Measurements from ENCODE around the gene PSMD2.

PSMD2 gene

DNA sequence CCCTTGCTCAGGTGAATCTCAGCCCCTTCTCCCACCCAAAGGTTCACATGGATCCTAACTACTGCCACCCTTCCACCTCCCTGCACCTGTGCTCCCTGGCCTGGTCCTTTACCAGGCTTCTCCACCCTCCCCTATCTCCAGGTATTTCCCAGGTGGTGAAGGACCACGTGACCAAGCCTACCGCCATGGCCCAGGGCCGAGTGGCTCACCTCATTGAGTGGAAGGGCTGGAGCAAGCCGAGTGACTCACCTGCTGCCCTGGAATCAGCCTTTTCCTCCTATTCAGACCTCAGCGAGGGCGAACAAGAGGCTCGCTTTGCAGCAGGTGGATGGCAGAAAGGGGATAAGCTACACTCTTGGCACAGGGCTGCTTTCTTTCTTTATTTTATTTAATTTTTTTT lies 42.9 kb downstream of the PSMD2 start:
- DNase-seq = no peak

DNA sequence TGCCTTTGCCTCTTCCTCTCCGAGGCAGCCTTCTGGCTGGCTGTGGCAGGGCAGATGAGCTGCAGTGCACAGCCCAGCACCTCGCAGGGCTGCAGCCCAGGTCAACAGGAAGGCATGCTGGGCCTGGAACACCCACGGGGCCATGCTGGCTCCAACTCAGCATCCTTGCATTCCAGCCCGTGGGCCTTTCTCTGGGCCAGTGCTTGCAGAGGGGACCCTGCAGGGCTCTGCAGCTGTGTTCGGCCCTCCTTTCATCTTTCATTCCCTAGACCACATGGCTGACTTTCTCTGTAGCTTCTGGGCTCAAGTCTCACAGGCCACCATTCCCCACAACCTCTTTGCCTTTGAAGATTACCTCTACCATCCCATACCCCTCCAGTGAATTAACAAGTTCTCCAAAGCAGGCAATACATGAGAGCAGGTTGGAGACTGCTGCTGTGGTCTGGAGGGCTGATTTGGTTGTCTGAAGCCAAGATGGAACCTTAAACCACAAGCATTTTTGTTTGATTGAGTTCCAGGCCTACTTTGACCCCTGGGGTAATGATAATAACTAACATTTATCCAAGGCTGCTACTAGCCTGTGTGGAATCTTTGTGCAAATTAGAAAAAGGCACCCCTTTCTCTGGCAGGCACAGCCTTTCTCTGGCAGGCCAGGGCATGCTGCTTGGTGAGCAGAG lies 44.3 kb downstream of the PSMD2 start:
- DNase-seq = no peak

- no peak for DNase-seq
These were observed 45.7 kb downstream of the PSMD2 start for GRCh38 chr3:184344579-184345316.

DNA sequence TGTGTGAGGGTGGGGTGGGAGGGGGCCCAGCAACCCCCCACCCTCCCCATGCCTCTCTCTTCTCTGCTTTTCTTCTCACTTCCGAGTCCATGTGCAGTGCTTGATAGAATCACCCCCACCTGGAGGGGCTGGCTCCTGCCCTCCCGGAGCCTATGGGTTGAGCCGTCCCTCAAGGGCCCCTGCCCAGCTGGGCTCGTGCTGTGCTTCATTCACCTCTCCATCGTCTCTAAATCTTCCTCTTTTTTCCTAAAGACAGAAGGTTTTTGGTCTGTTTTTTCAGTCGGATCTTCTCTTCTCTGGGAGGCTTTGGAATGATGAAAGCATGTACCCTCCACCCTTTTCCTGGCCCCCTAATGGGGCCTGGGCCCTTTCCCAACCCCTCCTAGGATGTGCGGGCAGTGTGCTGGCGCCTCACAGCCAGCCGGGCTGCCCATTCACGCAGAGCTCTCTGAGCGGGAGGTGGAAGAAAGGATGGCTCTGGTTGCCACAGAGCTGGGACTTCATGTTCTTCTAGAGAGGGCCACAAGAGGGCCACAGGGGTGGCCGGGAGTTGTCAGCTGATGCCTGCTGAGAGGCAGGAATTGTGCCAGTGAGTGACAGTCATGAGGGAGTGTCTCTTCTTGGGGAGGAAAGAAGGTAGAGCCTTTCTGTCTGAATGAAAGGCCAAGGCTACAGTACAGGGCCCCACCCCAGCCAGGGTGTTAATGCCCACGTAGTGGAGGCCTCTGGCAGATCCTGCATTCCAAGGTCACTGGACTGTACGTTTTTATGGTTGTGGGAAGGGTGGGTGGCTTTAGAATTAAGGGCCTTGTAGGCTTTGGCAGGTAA lies 46.5 kb downstream of the PSMD2 start:
- DNase-seq = no peak

GRCh38 chr3:184346480-184347190 lies 47.6 kb downstream of the PSMD2 start:
- DNase-seq = no peak

- no peak for DNase-seq
These were observed 48.4 kb downstream of the PSMD2 start for GRCh38 chr3:184347321-184348056.

GRCh38 chr3:184348057-184348382 lies 49.0 kb downstream of the PSMD2 start:
- no peak for DNase-seq

- DNase-seq = no peak
These were observed 50.8 kb downstream of the PSMD2 start for GRCh38 chr3:184349563-184350470.

DNA sequence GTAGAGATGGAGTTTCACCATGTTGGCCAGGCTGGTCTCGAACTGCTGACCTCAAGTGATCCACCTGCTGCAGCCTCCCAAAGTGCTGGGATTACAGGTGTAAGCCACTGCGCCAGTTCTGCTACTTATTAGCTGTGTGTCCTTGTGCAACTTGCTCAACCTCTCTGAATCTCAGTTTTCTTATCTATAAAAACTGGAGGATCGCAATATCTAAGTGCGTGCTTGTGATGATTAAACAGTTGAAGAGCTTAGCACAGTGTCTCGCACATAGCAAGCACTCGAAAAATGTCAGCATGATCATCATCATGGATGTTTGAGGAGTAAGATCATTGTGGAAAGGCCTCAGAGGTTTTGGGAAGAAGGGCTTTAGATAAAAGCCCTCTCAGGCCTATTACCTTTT lies 51.6 kb downstream of the PSMD2 start:
- DNase-seq = no peak

GRCh38 chr3:184351511-184352148 lies 52.6 kb downstream of the PSMD2 start:
- DNase-seq = no peak

GRCh38 chr3:184352149-184352785 lies 53.2 kb downstream of the PSMD2 start:
- DNase-seq = no peak

DNA sequence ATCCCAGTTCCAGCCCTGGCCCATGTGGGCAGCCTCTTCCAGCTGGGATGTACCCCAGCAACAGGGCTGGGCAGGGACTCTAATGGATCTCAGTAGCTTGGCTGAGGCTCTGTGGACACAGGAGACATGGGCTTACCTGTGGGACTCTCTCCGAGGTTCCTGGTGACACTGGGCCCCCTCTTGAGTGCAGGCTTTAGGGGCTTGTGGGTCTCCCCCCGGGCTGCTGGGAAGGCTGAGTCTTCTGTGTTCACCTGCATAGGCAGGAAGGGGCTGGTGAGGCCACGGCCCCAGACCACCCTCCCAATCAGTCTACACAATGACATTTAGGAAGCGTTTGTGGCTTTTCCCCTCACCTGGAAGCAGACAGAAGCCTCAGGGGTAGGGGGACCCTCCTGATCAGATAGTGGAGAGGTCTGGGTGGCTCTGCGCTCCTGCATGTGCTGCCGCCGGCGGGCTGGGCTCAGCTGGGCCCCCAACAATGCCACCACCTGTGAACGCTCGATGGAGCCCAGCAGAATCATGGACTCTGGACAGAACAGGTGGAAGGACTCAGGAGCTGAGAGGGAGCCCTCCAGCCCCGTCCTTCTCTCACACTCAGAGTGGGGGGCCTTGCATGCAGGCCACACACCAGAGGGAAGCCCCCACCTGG lies 54.0 kb downstream of the PSMD2 start:
- no peak for DNase-seq

GRCh38 chr3:184353546-184353941 lies 54.5 kb downstream of the PSMD2 start:
- DNase-seq = no peak

- DNase-seq = peak; percentile 74 to 77
These were observed 55.2 kb downstream of the PSMD2 start for GRCh38 chr3:184354121-184354728.

- no peak for DNase-seq
These were observed 55.7 kb downstream of the PSMD2 start for GRCh38 chr3:184354754-184355153.

GRCh38 chr3:184355261-184356040 lies 56.4 kb downstream of the PSMD2 start:
- no peak for DNase-seq

- no peak for DNase-seq
These were observed 58.4 kb downstream of the PSMD2 start for GRCh38 chr3:184357248-184358123.

Data from activated CD4-positive, alpha-beta T cell treated with anti-CD3 and anti-CD28 coated beads, Interleukin-2, amount 50 U/mL, for 48 hours (primary cell).